IMR-90 (cell line): ENCODE data around the gene FMO5. TPM values are rescaled to one million over a fixed set of nuclear protein-coding genes. Genes with fewer than 3 reads are reported as not detected.

Experiments
- ATAC-seq: fragments of 200-7000 bp; cut with Tn5 transposase; 2 replicates; pipeline ENCODE4 v1.9.1; 2020; ENCODE audit warnings: low read depth, mild to moderate bottlenecking, moderate library complexity
- BruUV-seq: library from RNA; stranded (reverse); fragments of 400-500 nt; replicated peaks from 2 replicates; lab custom pipeline; 2021; lab: Mats Ljungman, UMichigan
- CTCF ChIA-PET: fragments of 300-600 bp; formaldehyde crosslinking; extraction: SDS; loops from one replicate; lab custom pipeline; 2021; ENCODE audit warnings: antibody characterized with exemption; lab: Yijun Ruan, JAX
- POLR2A ChIA-PET: fragments of 300-600 bp; sonication (Branson Sonifier 250); formaldehyde crosslinking; loops from one replicate; lab custom pipeline; 2022; ENCODE audit warnings: antibody characterized with exemption; ENCODE audit not compliant: unreplicated experiment; lab: Charles Lee
- DNase-seq: peaks from one replicate; pipeline ENCODE4 v3.0.0; 2013
- H2AFZ ChIP-seq: replicated peaks from 2 replicates; pipeline ENCODE3; 2013; ENCODE audit warnings: low read length, mild to moderate bottlenecking; ENCODE audit not compliant: poor library complexity
- H2AK5ac ChIP-seq: 2 replicates; pipeline ENCODE4 v1.6.1; 2013; ENCODE audit warnings: low read depth, low read length, inconsistent platforms
- H2AK9ac ChIP-seq: replicated peaks from 2 replicates; pipeline ENCODE3; 2013; ENCODE audit warnings: mild to moderate bottlenecking, low read depth, low read length, moderate library complexity; ENCODE audit not compliant: poor library complexity
- H2BK120ac ChIP-seq: 2 replicates; pipeline ENCODE4 v1.6.1; 2013; ENCODE audit warnings: low read depth, low read length, inconsistent platforms
- H2BK15ac ChIP-seq: 3 replicates; pipeline ENCODE4 v1.6.1; 2013; ENCODE audit warnings: low read depth, low read length, inconsistent platforms
- H2BK20ac ChIP-seq: 2 replicates; pipeline ENCODE4 v1.6.1; 2013; ENCODE audit warnings: low read depth, mild to moderate bottlenecking, inconsistent platforms, low read length, moderate library complexity
- H2BK5ac ChIP-seq: 2 replicates; pipeline ENCODE4 v1.6.1; 2013; ENCODE audit warnings: mild to moderate bottlenecking, low read depth, low read length, inconsistent platforms; ENCODE audit not compliant: poor library complexity, severe bottlenecking
- H3K14ac ChIP-seq: replicated peaks from 2 replicates; pipeline ENCODE4 v1.6.1; 2013; ENCODE audit warnings: low read depth, low read length, inconsistent platforms
- H3K18ac ChIP-seq: 2 replicates; pipeline ENCODE4 v1.6.1; 2013; ENCODE audit warnings: low read depth, low read length, control low read depth
- H3K23ac ChIP-seq: 2 replicates; pipeline ENCODE4 v1.6.1; 2013; ENCODE audit warnings: low read depth, low read length, inconsistent platforms
- H3K27ac ChIP-seq: 2 replicates; pipeline ENCODE4 v1.5.1; 2013; ENCODE audit warnings: mild to moderate bottlenecking, control low read depth, low read length; ENCODE audit not compliant: insufficient read depth
- H3K27me3 ChIP-seq: 2 replicates; pipeline ENCODE4 v1.6.1; 2013; ENCODE audit warnings: low read length; ENCODE audit not compliant: control insufficient read depth, insufficient read depth
- H3K36me3 ChIP-seq: 2 replicates; pipeline ENCODE4 v1.6.1; 2013; ENCODE audit warnings: low read length, mixed read lengths; ENCODE audit not compliant: control insufficient read depth, insufficient read depth
- H3K4ac ChIP-seq: 2 replicates; pipeline ENCODE4 v1.6.1; 2013; ENCODE audit warnings: low read depth, low read length, inconsistent platforms
- H3K4me1 ChIP-seq: 2 replicates; pipeline ENCODE4 v1.6.1; 2013; ENCODE audit warnings: low read length, mixed read lengths; ENCODE audit not compliant: control insufficient read depth, insufficient read depth
- H3K4me2 ChIP-seq: 2 replicates; pipeline ENCODE4 v1.6.1; 2013; ENCODE audit warnings: low read depth, mild to moderate bottlenecking, control low read depth, low read length, moderate library complexity
- H3K4me3 ChIP-seq: 2 replicates; pipeline ENCODE4 v1.5.1; 2013; ENCODE audit warnings: low read depth, mild to moderate bottlenecking, control low read depth, low read length, moderate library complexity; ENCODE audit not compliant: insufficient read depth
- H3K56ac ChIP-seq: 2 replicates; pipeline ENCODE4 v1.6.1; 2013; ENCODE audit warnings: low read length, inconsistent platforms; ENCODE audit not compliant: insufficient read depth; ENCODE audit errors: extremely low read depth
- H3K79me1 ChIP-seq, 2 experiments: 2 replicates each; pipeline ENCODE4 v1.6.1; 2013; ENCODE audit warnings: low read length in 2 of 2, inconsistent platforms in 1 of 2, low read depth in 1 of 2
- H3K9ac ChIP-seq: 2 replicates; pipeline ENCODE4 v1.6.1; 2013; ENCODE audit warnings: low read depth, low read length, control low read depth
- H3K9me1 ChIP-seq: 2 replicates; pipeline ENCODE4 v1.6.1; 2013; ENCODE audit warnings: low read length, inconsistent platforms; ENCODE audit not compliant: insufficient read depth
- H3K9me3 ChIP-seq: 2 replicates; pipeline ENCODE4 v1.6.1; 2013; ENCODE audit warnings: low read length; ENCODE audit not compliant: control insufficient read depth, insufficient read depth
- H4K20me1 ChIP-seq: 2 replicates; pipeline ENCODE4 v1.6.1; 2013; ENCODE audit warnings: low read length, inconsistent platforms; ENCODE audit not compliant: insufficient read depth
- H4K5ac ChIP-seq: 2 replicates; pipeline ENCODE4 v1.6.1; 2013; ENCODE audit warnings: mild to moderate bottlenecking, low read depth, low read length, control low read depth
- H4K8ac ChIP-seq, 2 experiments: 2 replicates each; pipeline ENCODE4 v1.6.1; 2013; ENCODE audit warnings: low read depth in 2 of 2, low read length in 2 of 2, control low read depth in 1 of 2, inconsistent platforms in 1 of 2
- H4K91ac ChIP-seq: 2 replicates; pipeline ENCODE4 v1.6.1; 2013; ENCODE audit warnings: low read depth, low read length, inconsistent platforms; ENCODE audit not compliant: insufficient read depth
- BHLHE40 ChIP-seq: fragments of 150-350 bp; IDR thresholded peaks from 2 replicates; pipeline ENCODE4 v1.6.1; 2016; ENCODE audit warnings: mild to moderate bottlenecking, low read depth, low read length
- CEBPB ChIP-seq: IDR thresholded peaks from 2 replicates; pipeline ENCODE4 v1.6.1; 2012; ENCODE audit warnings: low read depth, low read length, improper control_type of control experiment
- CHD1 ChIP-seq: IDR thresholded peaks from 2 replicates; pipeline ENCODE4 v1.6.1; 2012; ENCODE audit warnings: low read depth, low read length, improper control_type of control experiment
- MAZ ChIP-seq: IDR thresholded peaks from 2 replicates; pipeline ENCODE4 v1.6.1; 2012; ENCODE audit warnings: low read depth, mild to moderate bottlenecking, low read length, improper control_type of control experiment, moderate library complexity, borderline replicate concordance
- MXI1 ChIP-seq: IDR thresholded peaks from 2 replicates; pipeline ENCODE4 v1.6.1; 2012; ENCODE audit warnings: low read depth, mild to moderate bottlenecking, low read length, moderate library complexity, borderline replicate concordance
- RAD21 ChIP-seq: IDR thresholded peaks from 2 replicates; pipeline ENCODE4 v1.6.1; 2012; ENCODE audit warnings: low read length, improper control_type of control experiment
- RCOR1 ChIP-seq: IDR thresholded peaks from 2 replicates; pipeline ENCODE4 v1.6.1; 2012; ENCODE audit warnings: mild to moderate bottlenecking, low read length, improper control_type of control experiment; ENCODE audit not compliant: insufficient replicate concordance
- RFX5 ChIP-seq: IDR thresholded peaks from 2 replicates; pipeline ENCODE4 v1.8.0; 2012; ENCODE audit warnings: low read depth, mild to moderate bottlenecking, low read length, moderate library complexity
- SMC3 ChIP-seq: fragments of 150-350 bp; IDR thresholded peaks from 2 replicates; pipeline ENCODE4 v1.6.1; 2016; ENCODE audit warnings: low read depth, mild to moderate bottlenecking, antibody characterized with exemption, low read length, moderate library complexity
- WGBS, 2 experiments: methylation state at CpG; one replicate each; pipeline versions ENCODE4 v1.1.5 to v1.1.7; 2013; ENCODE audit warnings: missing lambda C conversion rate in 2 of 2; ENCODE audit not compliant: insufficient read length in 1 of 2; ENCODE audit errors: extremely low coverage in 2 of 2; 5-methylcytosine and 5-hydroxymethylcytosine counted together
- dilution Hi-C: fragments of 300-500 bp; cut with HindIII; formaldehyde crosslinking; loops from one replicate; pipeline ENCODE4 v1.14.3; 2018; ENCODE audit warnings: low sequenced_read_pairs; ENCODE audit not compliant: unreplicated experiment
- in situ Hi-C: fragments of 300-500 bp; cut with MboI; formaldehyde crosslinking; loops from 3 replicates; pipeline ENCODE4 v1.14.3; 2019; ENCODE audit warnings: low sequenced_read_pairs, inconsistent platforms, mixed read lengths
- intact Hi-C: fragments of 100-400 bp; cut with micrococcal nuclease; formaldehyde crosslinking; loops from 2 replicates; pipeline ENCODE4 v1.10.0; 2022
- polyA plus RNA-seq, 3 experiments: library from polyadenylated mRNA; depleted of rRNA; stranded (reverse); fragments of >200 nt; gene quantifications; 2 replicates each; pipeline ENCODE4 v1.2.3, GENCODE V29; 2012; ENCODE audit warnings: low replicate concordance in 1 of 3
- total RNA-seq: library from RNA; depleted of rRNA; stranded (reverse); fragments of >200 nt; gene quantifications from 2 replicates; pipeline ENCODE4 v1.2.3, GENCODE V29; 2012
- TF ChIP-seq, protein P1 (sequence below): fragments of 150-350 bp; IDR thresholded peaks from 2 replicates; pipeline ENCODE4 v1.6.1; 2017; ENCODE audit warnings: mild to moderate bottlenecking, antibody characterized with exemption, low read length, low read depth
- TF ChIP-seq, protein P2 (sequence below): fragments of 150-350 bp; IDR thresholded peaks from 2 replicates; pipeline ENCODE4 v1.6.1; 2016; ENCODE audit warnings: low read depth, mild to moderate bottlenecking, low read length, moderate library complexity, borderline replicate concordance
- TF ChIP-seq, protein P3 (sequence below): conservative IDR thresholded peaks from 2 replicates; pipeline ENCODE4 v1.5.1; 2012; ENCODE audit warnings: mild to moderate bottlenecking, low read depth, low read length, improper control_type of control experiment

Gene FMO5
- total and polyA plus RNA-seq, 2 of the 4 experiments (the other 2 are of a cell fraction), result 0.36 to 0.51 TPM

DNA sequence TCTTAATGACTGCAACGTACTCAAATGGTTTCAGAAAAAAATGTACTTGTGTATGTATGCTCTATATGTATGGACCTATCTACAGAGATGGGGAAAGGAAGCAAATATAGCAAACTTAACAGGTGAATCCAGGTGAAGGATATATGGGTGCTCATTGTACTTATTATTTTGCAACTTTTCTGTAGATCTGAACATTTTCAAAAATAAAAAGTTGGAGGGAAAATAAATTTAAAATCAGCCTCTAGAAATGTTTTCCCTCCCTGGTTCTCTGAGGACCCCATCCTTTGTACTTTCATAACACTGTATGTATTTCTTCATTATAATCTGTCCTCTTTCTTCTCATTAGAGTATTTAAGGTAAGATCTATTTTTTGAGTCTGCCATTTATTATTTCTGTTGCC lies 17.9 kb downstream of the FMO5 start:
- no peak overlapping the region for H3K14ac ChIP-seq
- no peak overlapping the region for H3K18ac ChIP-seq
- H3K27ac ChIP-seq, result no peak overlapping the region
- no peak overlapping the region for H3K4me2 ChIP-seq
- no peak overlapping the region for H4K91ac ChIP-seq
- H3K36me3 ChIP-seq, result no peaks in the 10 kb centered on the region
- ChIA-PET POLR2A (no interaction called here), CTCF (no interaction called here)
- ATAC-seq (no peak), DNase-seq (no peak)
- H2BK120ac ChIP-seq, result no peak overlapping the region
- H4K8ac ChIP-seq, result no peak overlapping the region
- no peak overlapping the region for H4K5ac ChIP-seq
- no peak overlapping the region for H3K56ac ChIP-seq
- H3K4ac ChIP-seq, result no peak overlapping the region
- no peaks in the 10 kb centered on the region for H3K79me1 ChIP-seq
- no peak for TF ChIP-seq MXI1
- no peak for TF ChIP-seq BHLHE40
- no peak for TF ChIP-seq RCOR1
- no peak for TF ChIP-seq CEBPB
- no peak for TF ChIP-seq MAZ
- TF ChIP-seq, protein P1, sequence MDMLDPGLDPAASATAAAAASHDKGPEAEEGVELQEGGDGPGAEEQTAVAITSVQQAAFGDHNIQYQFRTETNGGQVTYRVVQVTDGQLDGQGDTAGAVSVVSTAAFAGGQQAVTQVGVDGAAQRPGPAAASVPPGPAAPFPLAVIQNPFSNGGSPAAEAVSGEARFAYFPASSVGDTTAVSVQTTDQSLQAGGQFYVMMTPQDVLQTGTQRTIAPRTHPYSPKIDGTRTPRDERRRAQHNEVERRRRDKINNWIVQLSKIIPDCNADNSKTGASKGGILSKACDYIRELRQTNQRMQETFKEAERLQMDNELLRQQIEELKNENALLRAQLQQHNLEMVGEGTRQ, result no peak
- TF ChIP-seq SMC3, result no peak
- TF ChIP-seq RAD21, result no peak
- TF ChIP-seq, protein P2, sequence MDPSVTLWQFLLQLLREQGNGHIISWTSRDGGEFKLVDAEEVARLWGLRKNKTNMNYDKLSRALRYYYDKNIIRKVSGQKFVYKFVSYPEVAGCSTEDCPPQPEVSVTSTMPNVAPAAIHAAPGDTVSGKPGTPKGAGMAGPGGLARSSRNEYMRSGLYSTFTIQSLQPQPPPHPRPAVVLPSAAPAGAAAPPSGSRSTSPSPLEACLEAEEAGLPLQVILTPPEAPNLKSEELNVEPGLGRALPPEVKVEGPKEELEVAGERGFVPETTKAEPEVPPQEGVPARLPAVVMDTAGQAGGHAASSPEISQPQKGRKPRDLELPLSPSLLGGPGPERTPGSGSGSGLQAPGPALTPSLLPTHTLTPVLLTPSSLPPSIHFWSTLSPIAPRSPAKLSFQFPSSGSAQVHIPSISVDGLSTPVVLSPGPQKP, result no peak
- TF ChIP-seq, protein P3, sequence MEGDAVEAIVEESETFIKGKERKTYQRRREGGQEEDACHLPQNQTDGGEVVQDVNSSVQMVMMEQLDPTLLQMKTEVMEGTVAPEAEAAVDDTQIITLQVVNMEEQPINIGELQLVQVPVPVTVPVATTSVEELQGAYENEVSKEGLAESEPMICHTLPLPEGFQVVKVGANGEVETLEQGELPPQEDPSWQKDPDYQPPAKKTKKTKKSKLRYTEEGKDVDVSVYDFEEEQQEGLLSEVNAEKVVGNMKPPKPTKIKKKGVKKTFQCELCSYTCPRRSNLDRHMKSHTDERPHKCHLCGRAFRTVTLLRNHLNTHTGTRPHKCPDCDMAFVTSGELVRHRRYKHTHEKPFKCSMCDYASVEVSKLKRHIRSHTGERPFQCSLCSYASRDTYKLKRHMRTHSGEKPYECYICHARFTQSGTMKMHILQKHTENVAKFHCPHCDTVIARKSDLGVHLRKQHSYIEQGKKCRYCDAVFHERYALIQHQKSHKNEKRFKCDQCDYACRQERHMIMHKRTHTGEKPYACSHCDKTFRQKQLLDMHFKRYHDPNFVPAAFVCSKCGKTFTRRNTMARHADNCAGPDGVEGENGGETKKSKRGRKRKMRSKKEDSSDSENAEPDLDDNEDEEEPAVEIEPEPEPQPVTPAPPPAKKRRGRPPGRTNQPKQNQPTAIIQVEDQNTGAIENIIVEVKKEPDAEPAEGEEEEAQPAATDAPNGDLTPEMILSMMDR, result no peak
- no peak for TF ChIP-seq RFX5
- TF ChIP-seq CHD1, result no peak
- in situ Hi-C loops (no loop called here), intact Hi-C loops (no loop called here), dilution Hi-C loops (no loop called here)
- no peak overlapping the region for H2BK15ac ChIP-seq
- H2AK9ac ChIP-seq, result no peak overlapping the region
- no peaks in the 10 kb centered on the region for H4K20me1 ChIP-seq
- no CpG with 5 or more reads among the region's 1 CpG for WGBS, 2 experiments
- BruUV-seq, result no TSS peak
- no peaks in the 10 kb centered on the region for H3K9me3 ChIP-seq
- no peaks in the 10 kb centered on the region for H3K9me1 ChIP-seq
- H3K23ac ChIP-seq, result no peak overlapping the region
- no peak overlapping the region for H3K4me3 ChIP-seq
- H2BK5ac ChIP-seq, result no peak overlapping the region
- H3K9ac ChIP-seq, result no peak overlapping the region
- no peak overlapping the region for H2AFZ ChIP-seq
- H2AK5ac ChIP-seq, result no peak overlapping the region
- no peak overlapping the region for H2BK20ac ChIP-seq
- no peaks in the 10 kb centered on the region for H3K4me1 ChIP-seq
- no peaks in the 10 kb centered on the region for H3K27me3 ChIP-seq
